ENCODE measurements around the gene NINL. TPM values are rescaled to one million over a fixed set of nuclear protein-coding genes. Genes with fewer than 3 reads are reported as not detected.

NINL gene
- total RNA-seq, 1 donor from 2014 or later, result 86.8 TPM

- DNase-seq, result no peak
- Mint-ChIP-seq H3K4me1 (ENCODE audit: low read depth, unreplicated experiment) (peaks cover 34% of the 10 kb centered on the region), H3K4me3 (ENCODE audit: unreplicated experiment) (no peak overlapping the region), H3K27ac (ENCODE audit: unreplicated experiment) (no peak overlapping the region), H3K36me3 (ENCODE audit: unreplicated experiment) (no peaks in the 10 kb centered on the region), H3K27me3 (ENCODE audit: unreplicated experiment) (peaks cover 4% of the 10 kb centered on the region), H3K9me3 (ENCODE audit: unreplicated experiment) (peaks cover 4% of the 10 kb centered on the region)
- TF ChIP-seq, protein P1, sequence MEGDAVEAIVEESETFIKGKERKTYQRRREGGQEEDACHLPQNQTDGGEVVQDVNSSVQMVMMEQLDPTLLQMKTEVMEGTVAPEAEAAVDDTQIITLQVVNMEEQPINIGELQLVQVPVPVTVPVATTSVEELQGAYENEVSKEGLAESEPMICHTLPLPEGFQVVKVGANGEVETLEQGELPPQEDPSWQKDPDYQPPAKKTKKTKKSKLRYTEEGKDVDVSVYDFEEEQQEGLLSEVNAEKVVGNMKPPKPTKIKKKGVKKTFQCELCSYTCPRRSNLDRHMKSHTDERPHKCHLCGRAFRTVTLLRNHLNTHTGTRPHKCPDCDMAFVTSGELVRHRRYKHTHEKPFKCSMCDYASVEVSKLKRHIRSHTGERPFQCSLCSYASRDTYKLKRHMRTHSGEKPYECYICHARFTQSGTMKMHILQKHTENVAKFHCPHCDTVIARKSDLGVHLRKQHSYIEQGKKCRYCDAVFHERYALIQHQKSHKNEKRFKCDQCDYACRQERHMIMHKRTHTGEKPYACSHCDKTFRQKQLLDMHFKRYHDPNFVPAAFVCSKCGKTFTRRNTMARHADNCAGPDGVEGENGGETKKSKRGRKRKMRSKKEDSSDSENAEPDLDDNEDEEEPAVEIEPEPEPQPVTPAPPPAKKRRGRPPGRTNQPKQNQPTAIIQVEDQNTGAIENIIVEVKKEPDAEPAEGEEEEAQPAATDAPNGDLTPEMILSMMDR (IDR thresholded peaks at IDR 0.05; ENCODE audit: partially characterized antibody, unreplicated experiment), result no peak
Observed at GRCh38 chr20:25545171-25545570, 40.2 kb downstream of the NINL start.

GRCh38 chr20:25544734-25545133, 40.6 kb downstream of the NINL start:
- DNase-seq, result no peak

DNA sequence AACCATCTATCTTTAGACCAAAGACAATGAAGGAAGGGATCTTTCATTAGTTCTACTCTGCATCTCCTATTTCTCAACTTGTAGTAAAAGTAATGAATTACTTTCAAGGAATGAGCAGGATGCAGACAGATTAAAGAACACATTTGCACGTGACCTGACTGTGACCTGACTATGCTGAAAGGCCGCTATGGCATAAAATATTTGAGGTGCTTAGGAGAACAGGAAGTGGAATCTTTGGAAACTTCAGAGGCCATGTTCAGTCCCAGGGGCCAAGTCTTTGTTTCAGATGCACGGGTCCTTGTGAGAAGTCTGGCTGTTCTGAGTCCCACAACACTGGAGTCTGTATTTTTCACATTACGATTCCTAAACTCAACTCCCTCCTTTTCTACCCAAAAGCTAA, 41.0 kb downstream of the NINL start:
- H3K27me3 Mint-ChIP-seq (ENCODE audit: unreplicated experiment), result peaks cover 4% of the 10 kb centered on the region
- no peak overlapping the region for H3K4me3 Mint-ChIP-seq (ENCODE audit: unreplicated experiment)
- H3K9me3 Mint-ChIP-seq (ENCODE audit: unreplicated experiment), result peaks cover under 1% of the 10 kb centered on the region
- TF ChIP-seq, protein P1 (IDR thresholded peaks at IDR 0.05; ENCODE audit: partially characterized antibody, unreplicated experiment), result no peak
- peaks cover 33% of the 10 kb centered on the region for H3K4me1 Mint-ChIP-seq (ENCODE audit: low read depth, unreplicated experiment)
- H3K27ac Mint-ChIP-seq (ENCODE audit: unreplicated experiment), result no peak overlapping the region
- H3K36me3 Mint-ChIP-seq (ENCODE audit: unreplicated experiment), result no peaks in the 10 kb centered on the region
- DNase-seq, result no peak

More at GRCh38 chr20:25544734-25545133, 40.6 kb downstream of the NINL start:
- no peak overlapping the region for H3K4me3 Mint-ChIP-seq (ENCODE audit: unreplicated experiment)
- peaks cover 4% of the 10 kb centered on the region for H3K27me3 Mint-ChIP-seq (ENCODE audit: unreplicated experiment)
- TF ChIP-seq, protein P1 (IDR thresholded peaks at IDR 0.05; ENCODE audit: partially characterized antibody, unreplicated experiment), result no peak
- H3K4me1 Mint-ChIP-seq (ENCODE audit: low read depth, unreplicated experiment), result peaks cover 34% of the 10 kb centered on the region
- no peak overlapping the region for H3K27ac Mint-ChIP-seq (ENCODE audit: unreplicated experiment)
- no peaks in the 10 kb centered on the region for H3K36me3 Mint-ChIP-seq (ENCODE audit: unreplicated experiment)
- H3K9me3 Mint-ChIP-seq (ENCODE audit: unreplicated experiment), result peaks cover 2% of the 10 kb centered on the region

DNA sequence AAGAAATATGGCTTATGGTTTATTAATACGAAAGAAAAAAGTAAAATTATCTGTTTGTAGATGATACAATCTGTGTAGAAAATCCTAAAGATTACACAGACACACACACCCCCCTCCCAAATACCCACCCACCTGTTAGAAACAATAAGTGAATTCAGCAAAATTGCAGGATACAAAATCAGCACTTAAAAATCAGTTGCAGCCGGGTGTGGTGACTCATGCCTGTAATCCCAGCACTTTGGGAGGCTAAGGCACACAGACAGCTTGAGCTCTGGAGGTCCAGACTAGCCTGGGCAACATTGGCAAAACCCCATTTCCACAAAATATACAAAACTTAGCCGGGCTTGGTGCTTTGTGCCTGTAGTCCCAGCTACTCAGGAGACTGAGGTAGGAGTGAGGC, 42.3 kb downstream of the NINL start:
- peaks cover 4% of the 10 kb centered on the region for H3K27me3 Mint-ChIP-seq (ENCODE audit: unreplicated experiment)
- H3K36me3 Mint-ChIP-seq (ENCODE audit: unreplicated experiment), result no peaks in the 10 kb centered on the region
- TF ChIP-seq, protein P1 (IDR thresholded peaks at IDR 0.05; ENCODE audit: partially characterized antibody, unreplicated experiment), result no peak
- peaks cover 38% of the 10 kb centered on the region for H3K4me1 Mint-ChIP-seq (ENCODE audit: low read depth, unreplicated experiment)
- no peak overlapping the region for H3K4me3 Mint-ChIP-seq (ENCODE audit: unreplicated experiment)
- no peak for DNase-seq
- H3K27ac Mint-ChIP-seq (ENCODE audit: unreplicated experiment), result no peak overlapping the region
- no peaks in the 10 kb centered on the region for H3K9me3 Mint-ChIP-seq (ENCODE audit: unreplicated experiment)

GRCh38 chr20:25541676-25542075, 43.7 kb downstream of the NINL start:
- DNase-seq, result no peak
- H3K27ac Mint-ChIP-seq (ENCODE audit: unreplicated experiment), result no peak overlapping the region
- H3K27me3 Mint-ChIP-seq (ENCODE audit: unreplicated experiment), result peaks cover 5% of the 10 kb centered on the region
- no peaks in the 10 kb centered on the region for H3K36me3 Mint-ChIP-seq (ENCODE audit: unreplicated experiment)
- H3K4me3 Mint-ChIP-seq (ENCODE audit: unreplicated experiment), result no peak overlapping the region
- H3K9me3 Mint-ChIP-seq (ENCODE audit: unreplicated experiment), result no peaks in the 10 kb centered on the region
- peaks cover 31% of the 10 kb centered on the region for H3K4me1 Mint-ChIP-seq (ENCODE audit: low read depth, unreplicated experiment)
- TF ChIP-seq, protein P1 (IDR thresholded peaks at IDR 0.05; ENCODE audit: partially characterized antibody, unreplicated experiment), result no peak
